RWPE1 (cell line): Measurements from ENCODE around the gene TBC1D16.

Experiments used
- CTCF ChIA-PET: fragments of 350-600 bp; sonication (Branson Sonifier 250); formaldehyde crosslinking; extraction: SDS; loops from one replicate; lab custom pipeline; 2021; lab: Yijun Ruan, JAX
- POLR2A ChIA-PET: fragments of 400-600 bp; formaldehyde crosslinking; extraction: SDS; loops from one replicate; lab custom pipeline; 2020; ENCODE audit warnings: antibody characterized with exemption; ENCODE audit not compliant: low non-redundant PET; lab: Yijun Ruan, JAX
- DNase-seq: peaks from one replicate; pipeline ENCODE4 v3.0.0; 2012; ENCODE audit warnings: low spot score
- H3K27ac ChIP-seq: fragments of 450-650 bp; 2 replicates; pipeline ENCODE4 v1.5.1; 2017
- TF ChIP-seq, protein P1 (sequence below): fragments of 450-650 bp; conservative IDR thresholded peaks from 2 replicates; pipeline ENCODE4 v1.5.1; 2017; ENCODE audit warnings: low read depth, mild to moderate bottlenecking

TBC1D16 gene

GRCh38 chr17:79944251-79944812 is 91.3 kb downstream of the TBC1D16 start:
- no peak for DNase-seq
- CTCF ChIA-PET = no interaction called here
- peak overlapping the region; percentile 82 for H3K27ac ChIP-seq
- POLR2A ChIA-PET = no interaction called here
- TF ChIP-seq, protein P1, sequence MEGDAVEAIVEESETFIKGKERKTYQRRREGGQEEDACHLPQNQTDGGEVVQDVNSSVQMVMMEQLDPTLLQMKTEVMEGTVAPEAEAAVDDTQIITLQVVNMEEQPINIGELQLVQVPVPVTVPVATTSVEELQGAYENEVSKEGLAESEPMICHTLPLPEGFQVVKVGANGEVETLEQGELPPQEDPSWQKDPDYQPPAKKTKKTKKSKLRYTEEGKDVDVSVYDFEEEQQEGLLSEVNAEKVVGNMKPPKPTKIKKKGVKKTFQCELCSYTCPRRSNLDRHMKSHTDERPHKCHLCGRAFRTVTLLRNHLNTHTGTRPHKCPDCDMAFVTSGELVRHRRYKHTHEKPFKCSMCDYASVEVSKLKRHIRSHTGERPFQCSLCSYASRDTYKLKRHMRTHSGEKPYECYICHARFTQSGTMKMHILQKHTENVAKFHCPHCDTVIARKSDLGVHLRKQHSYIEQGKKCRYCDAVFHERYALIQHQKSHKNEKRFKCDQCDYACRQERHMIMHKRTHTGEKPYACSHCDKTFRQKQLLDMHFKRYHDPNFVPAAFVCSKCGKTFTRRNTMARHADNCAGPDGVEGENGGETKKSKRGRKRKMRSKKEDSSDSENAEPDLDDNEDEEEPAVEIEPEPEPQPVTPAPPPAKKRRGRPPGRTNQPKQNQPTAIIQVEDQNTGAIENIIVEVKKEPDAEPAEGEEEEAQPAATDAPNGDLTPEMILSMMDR = no peak

DNA sequence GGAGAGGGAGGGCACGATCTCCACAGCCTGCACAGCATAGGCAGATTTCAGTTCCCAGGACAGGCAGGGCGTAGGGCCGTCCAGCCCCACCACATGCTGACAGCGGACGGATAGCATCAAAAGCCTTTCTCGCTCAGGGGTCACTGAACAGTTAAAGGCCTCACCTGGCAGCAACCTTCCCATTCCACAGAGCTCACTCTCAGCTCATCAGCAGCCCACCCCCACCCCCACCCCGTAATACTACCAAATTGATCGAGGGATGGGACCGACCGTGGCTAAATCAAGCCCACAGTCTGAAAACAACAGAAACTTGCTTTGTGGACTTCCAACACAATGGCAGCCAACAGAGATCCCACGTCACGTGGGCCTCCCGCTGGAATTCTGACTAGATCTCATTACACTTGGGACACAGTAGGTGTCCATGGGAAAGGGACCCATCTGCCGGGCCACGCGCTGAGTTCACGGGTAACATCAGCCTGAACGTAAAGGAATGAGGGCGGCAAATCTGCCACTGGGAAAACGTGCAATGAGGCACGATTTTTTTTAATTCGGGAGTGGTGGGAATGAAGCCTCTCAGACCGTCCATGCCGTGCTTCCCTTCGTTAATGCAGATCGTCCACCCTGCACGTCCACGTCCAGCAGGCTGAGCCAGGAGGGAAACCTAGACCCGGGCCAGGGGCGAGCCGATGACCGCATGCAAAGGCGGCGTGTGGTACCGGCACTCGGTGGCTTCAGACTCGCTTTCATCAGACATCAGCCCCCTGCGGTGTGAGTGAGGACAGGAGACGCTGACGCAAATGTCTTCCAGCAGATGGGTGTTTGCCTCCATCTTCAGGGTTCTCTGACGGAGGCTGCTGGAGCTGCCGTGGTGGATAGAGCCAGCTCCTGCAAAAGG is 92.1 kb downstream of the TBC1D16 start:
- TF ChIP-seq, protein P1 = no peak
- DNase-seq = no peak
- ChIA-PET CTCF (no interaction called here), POLR2A (no interaction called here)
- H3K27ac ChIP-seq = no peak overlapping the region

DNA sequence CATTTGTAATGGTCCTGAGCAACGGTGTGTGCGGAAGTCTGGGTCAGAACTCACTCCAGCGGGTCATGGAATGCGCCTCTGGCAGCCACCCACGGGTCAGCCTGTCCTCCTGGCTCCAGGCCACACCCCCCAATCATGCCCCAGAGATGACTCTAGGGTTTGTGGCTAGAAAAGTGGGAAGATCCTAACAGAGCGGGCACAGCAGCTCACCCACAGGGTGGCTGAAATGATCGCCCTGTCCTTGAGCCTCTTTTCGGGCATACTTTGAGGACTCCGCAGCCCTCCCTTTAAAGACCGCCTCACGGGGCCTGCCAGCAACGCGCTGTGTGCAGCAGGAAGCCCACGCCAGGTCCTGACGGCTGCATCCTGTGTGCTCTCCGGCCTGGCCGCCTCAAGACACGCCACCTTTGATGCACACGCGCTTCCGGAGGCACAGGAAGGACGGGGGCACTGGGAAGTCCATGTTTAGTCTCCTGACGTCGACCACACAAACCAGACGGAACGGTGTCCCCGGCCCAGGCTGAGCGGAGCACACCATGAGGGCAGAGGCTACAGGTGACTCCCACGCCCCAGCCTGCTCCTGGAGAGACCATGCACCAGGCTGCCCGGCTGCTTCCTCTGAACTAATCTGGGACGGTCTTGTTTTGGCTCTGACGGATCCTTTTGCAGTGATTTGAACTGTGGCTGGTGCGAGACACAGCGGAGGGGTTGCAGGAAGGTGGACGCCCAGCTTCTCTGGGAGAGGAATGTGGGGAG is 92.9 kb downstream of the TBC1D16 start:
- TF ChIP-seq, protein P1 = no peak
- POLR2A ChIA-PET = interaction anchor here (0.6 kb wide), 1 partner anchor 33 kb away, joined by 3 read pairs; no protein-coding TSS in a partner anchor
- no peak for DNase-seq
- H3K27ac ChIP-seq = no peak overlapping the region
- CTCF ChIA-PET = no interaction called here

GRCh38 chr17:79942011-79942405 is 93.7 kb downstream of the TBC1D16 start:
- DNase-seq = no peak
- H3K27ac ChIP-seq = no peak overlapping the region
- TF ChIP-seq, protein P1 = no peak
- POLR2A ChIA-PET = interaction anchor here (0.6 kb wide), 1 partner anchor 33 kb away, joined by 3 read pairs; no protein-coding TSS in a partner anchor
- CTCF ChIA-PET = no interaction called here

DNA sequence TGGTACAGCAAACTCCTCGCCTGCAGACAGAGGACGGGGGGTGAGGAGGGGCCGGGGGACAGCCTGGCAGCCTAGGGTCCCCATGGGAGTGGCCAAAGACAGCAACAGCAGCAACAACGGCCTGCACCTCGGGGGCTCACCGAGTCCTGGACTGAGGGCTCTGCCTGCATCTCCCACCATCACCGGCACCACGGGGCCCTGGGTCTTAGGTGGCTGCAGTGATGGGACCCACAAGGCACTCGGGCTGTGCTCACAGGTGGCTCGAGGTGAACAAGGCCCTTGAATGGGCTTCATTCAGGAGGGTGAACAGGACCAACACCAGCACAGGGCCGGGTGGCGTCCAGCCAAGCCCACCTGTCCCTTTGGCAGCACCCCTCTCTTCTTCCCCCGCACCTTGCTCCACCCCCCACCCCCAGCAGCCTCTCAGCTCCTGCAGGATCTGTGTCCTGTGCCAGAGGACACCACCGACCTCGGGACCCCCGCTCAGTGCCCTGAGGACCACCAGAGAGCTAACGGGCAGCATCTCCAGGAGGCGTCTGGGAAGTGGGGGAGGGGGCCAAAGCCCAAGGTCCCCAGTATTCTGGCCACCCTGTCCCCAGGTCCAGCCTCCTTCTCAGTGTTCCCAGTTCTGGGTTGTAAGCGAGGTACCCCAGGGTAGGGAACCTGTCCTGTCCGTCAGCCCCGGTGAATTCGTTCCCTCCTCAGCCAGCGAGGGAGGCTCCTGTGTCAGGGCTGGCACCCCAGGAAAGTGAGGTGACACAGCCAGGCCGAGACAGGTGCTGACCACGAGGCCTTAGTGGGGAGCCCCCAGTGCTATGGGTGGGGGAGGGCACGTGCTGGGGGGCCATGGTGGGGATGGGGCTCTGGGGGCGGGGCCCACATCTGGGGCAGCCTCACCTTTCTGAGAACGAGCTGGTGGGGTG is 94.3 kb downstream of the TBC1D16 start:
- TF ChIP-seq, protein P1 = no peak
- ChIA-PET POLR2A (no interaction called here), CTCF (no interaction called here)
- no peak overlapping the region for H3K27ac ChIP-seq
- no peak for DNase-seq
